ENCODE results near the gene CBX1. TPM values are rescaled to one million over a fixed set of nuclear protein-coding genes. Genes with fewer than 3 reads are reported as not detected.

CBX1 gene
- total RNA-seq, 4 donors from 2014 or later = 3.7 to 28.3 (median 12.8) TPM

- peak in 1 of 3 donors; percentile 7 for TF ChIP-seq POLR2AphosphoS5 (IDR thresholded peaks at IDR 0.05)
- TF ChIP-seq POLR2A (IDR thresholded peaks at IDR 0.05) = no peak
- H3K27me3 ChIP-seq = no peaks in the 10 kb centered on the region
- WGBS, 2 donors (ENCODE audit: low coverage in 1 of 2) = 73% methylated on average over 7 of the region's 7 CpGs; no CpG with 5 or more reads in 1 of the 2 donors
- peaks cover 0 to 6% (median 4%) of the 10 kb centered on the region in 4 donors for H3K4me1 ChIP-seq
- peaks cover 0 to 68% (median 30%) of the 10 kb centered on the region in 4 donors for H3K36me3 ChIP-seq
- no peak for DNase-seq
- in situ Hi-C loops (cut with MboI; ENCODE audit: low pct_ligation_motif_present in 1 of 4, low pct_unique_long_range_greater_than_20kb in 1 of 4, low sequenced_read_pairs in 3 of 4) (no loop called here), intact Hi-C loops (cut with DNase I; ENCODE audit: low total_unique reads) (no loop called here)
- no peak overlapping the region for H3K4me3 ChIP-seq
- no peak overlapping the region for H3K27ac ChIP-seq
- no peaks in the 10 kb centered on the region for H3K9me3 ChIP-seq
Observed at GRCh38 chr17:48060249-48060648, 41.0 kb downstream of the CBX1 start.

DNA sequence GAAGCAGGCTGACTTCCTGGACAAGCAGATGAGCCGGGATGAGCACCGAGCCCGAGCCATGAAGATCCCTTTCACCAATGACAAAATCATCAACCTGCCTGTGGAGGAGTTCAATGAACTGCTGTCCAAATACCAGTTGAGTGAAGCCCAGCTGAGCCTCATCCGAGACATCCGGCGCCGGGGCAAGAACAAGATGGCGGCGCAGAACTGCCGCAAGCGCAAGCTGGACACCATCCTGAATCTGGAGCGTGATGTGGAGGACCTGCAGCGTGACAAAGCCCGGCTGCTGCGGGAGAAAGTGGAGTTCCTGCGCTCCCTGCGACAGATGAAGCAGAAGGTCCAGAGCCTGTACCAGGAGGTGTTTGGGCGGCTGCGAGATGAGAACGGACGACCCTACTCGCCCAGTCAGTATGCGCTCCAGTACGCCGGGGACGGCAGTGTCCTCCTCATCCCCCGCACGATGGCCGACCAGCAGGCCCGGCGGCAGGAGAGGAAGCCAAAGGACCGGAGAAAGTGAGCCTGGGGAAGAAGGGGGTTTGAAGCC, 42.1 kb downstream of the CBX1 start:
- Histone ChIP-seq H3K4me1 (peaks cover 0 to 17% (median 14%) of the 10 kb centered on the region in 4 donors), H3K36me3 (peaks cover 0 to 68% (median 30%) of the 10 kb centered on the region in 4 donors), H3K27ac (no peak overlapping the region)

DNA sequence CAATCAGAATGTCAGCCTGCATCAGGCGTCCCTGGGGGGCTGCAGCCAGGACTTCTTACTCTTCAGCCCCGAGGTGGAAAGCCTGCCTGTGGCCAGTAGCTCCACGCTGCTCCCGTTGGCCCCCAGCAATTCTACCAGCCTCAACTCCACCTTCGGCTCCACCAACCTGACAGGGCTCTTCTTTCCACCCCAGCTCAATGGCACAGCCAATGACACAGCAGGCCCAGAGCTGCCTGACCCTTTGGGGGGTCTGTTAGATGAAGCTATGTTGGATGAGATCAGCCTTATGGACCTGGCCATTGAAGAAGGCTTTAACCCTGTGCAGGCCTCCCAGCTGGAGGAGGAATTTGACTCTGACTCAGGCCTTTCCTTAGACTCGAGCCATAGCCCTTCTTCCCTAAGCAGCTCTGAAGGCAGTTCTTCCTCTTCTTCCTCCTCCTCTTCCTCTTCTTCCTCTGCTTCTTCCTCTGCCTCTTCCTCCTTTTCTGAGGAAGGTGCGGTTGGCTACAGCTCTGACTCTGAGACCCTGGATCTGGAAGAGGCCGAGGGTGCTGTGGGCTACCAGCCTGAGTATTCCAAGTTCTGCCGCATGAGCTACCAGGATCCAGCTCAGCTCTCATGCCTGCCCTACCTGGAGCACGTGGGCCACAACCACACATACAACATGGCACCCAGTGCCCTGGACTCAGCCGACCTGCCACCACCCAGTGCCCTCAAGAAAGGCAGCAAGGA, 42.7 kb downstream of the CBX1 start:
- Histone ChIP-seq H3K4me1 (peaks cover 6 to 23% (median 20%) of the 10 kb centered on the region in 4 donors), H3K27ac (no peak overlapping the region), H3K27me3 (no peaks in the 10 kb centered on the region), H3K9me3 (no peaks in the 10 kb centered on the region), H3K36me3 (peaks cover 0 to 68% (median 30%) of the 10 kb centered on the region in 4 donors), H3K4me3 (no peak overlapping the region)
- WGBS, 2 donors (ENCODE audit: low coverage in 1 of 2) = 82% methylated on average over 5 to 10 of the region's 11 CpGs
- no peak for DNase-seq
- in situ Hi-C loops (cut with MboI; ENCODE audit: low pct_ligation_motif_present in 1 of 4, low pct_unique_long_range_greater_than_20kb in 1 of 4, low sequenced_read_pairs in 3 of 4) = no loop called here
- intact Hi-C loops (cut with DNase I; ENCODE audit: low total_unique reads) = no loop called here
- TF ChIP-seq EP300 (IDR thresholded peaks at IDR 0.05; ENCODE audit: low read depth) = no peak
- no peak for TF ChIP-seq POLR2A (IDR thresholded peaks at IDR 0.05)
- no peak for TF ChIP-seq POLR2AphosphoS5 (IDR thresholded peaks at IDR 0.05)
- no peak for TF ChIP-seq CTCF (IDR thresholded peaks at IDR 0.05)

More for the DNA sequence above, 42.1 kb downstream of the CBX1 start:
- 91 to 96% methylated on average over 12 to 32 of the region's 32 CpGs for WGBS, 2 donors (ENCODE audit: low coverage in 1 of 2)
- TF ChIP-seq CTCF (IDR thresholded peaks at IDR 0.05) (no peak), POLR2AphosphoS5 (IDR thresholded peaks at IDR 0.05) (no peak), POLR2A (IDR thresholded peaks at IDR 0.05) (no peak), EP300 (IDR thresholded peaks at IDR 0.05; ENCODE audit: low read depth) (no peak)
- in situ Hi-C loops (cut with MboI; ENCODE audit: low pct_ligation_motif_present in 1 of 4, low pct_unique_long_range_greater_than_20kb in 1 of 4, low sequenced_read_pairs in 3 of 4) = no loop called here
- H3K4me3 ChIP-seq = no peak overlapping the region
- H3K27me3 ChIP-seq = no peaks in the 10 kb centered on the region
- intact Hi-C loops (cut with DNase I; ENCODE audit: low total_unique reads) = no loop called here
- DNase-seq = no peak
- no peaks in the 10 kb centered on the region for H3K9me3 ChIP-seq

DNA sequence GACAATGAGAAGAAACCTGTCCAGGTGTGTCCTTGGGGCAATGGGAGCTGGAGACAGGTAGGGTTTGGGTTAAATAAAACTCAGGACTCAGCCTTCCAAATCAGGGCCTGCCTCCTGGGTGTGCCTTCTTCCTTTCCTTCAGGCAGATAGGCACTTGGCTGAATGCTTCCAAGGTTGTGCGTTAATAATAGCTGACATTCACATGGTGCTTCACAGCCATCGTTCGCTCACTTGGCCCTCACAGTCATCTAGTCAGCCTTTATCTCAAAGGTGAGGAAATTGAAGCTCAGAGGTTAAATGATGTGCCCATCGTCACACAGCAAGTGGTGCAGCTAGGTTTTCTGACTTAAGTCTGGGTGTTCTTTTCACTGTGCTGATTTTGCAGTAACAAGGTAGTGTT, 43.7 kb downstream of the CBX1 start:
- Histone ChIP-seq H3K27me3 (no peaks in the 10 kb centered on the region), H3K27ac (no peak overlapping the region), H3K36me3 (peaks cover 0 to 65% (median 29%) of the 10 kb centered on the region in 4 donors), H3K4me1 (peaks cover 15 to 32% (median 29%) of the 10 kb centered on the region in 4 donors), H3K9me3 (no peaks in the 10 kb centered on the region), H3K4me3 (no peak overlapping the region)
- 87 to 95% methylated on average over 4 of the region's 4 CpGs for WGBS, 2 donors (ENCODE audit: low coverage in 1 of 2)
- no peak for DNase-seq
- intact Hi-C loops (cut with DNase I; ENCODE audit: low total_unique reads) = no loop called here
- in situ Hi-C loops (cut with MboI; ENCODE audit: low pct_ligation_motif_present in 1 of 4, low pct_unique_long_range_greater_than_20kb in 1 of 4, low sequenced_read_pairs in 3 of 4) = no loop called here
- no peak for TF ChIP-seq CTCF (IDR thresholded peaks at IDR 0.05)
- TF ChIP-seq POLR2AphosphoS5 (IDR thresholded peaks at IDR 0.05) = no peak
- no peak for TF ChIP-seq POLR2A (IDR thresholded peaks at IDR 0.05)

Measured in transverse colon (tissue), 4 donors.